H1 (cell line): ENCODE measurements around the gene RAI14. TPM values are rescaled to one million over a fixed set of nuclear protein-coding genes. Genes with fewer than 3 reads are reported as not detected.

Experiments
- ATF3 ChIP-seq: IDR thresholded peaks from 2 replicates; pipeline ENCODE4 v1.6.1; 2011; ENCODE audit warnings: low read depth, mild to moderate bottlenecking, low read length; ENCODE audit not compliant: insufficient read depth
- polyA plus RNA-seq, 7 experiments: library from polyadenylated mRNA; depleted of rRNA in 3 of 7; stranded (reverse) in 5 of 7; unstranded in 2 of 7; fragments of >200 nt in 5 of 7; fragments of 200-250 nt in 2 of 7; gene quantifications; 1 replicate in 5 of 7; 2 replicates in 1 of 7; 4 replicates in 1 of 7; pipeline versions ENCODE4 v1.2.1 to v1.2.3, GENCODE V29; 2011 to 2013; ENCODE audit warnings: missing spikeins in 2 of 7, mixed read lengths in 2 of 7
- total RNA-seq: library from RNA; stranded (reverse); fragmentation: NEBNext Ultra II Directional; extraction: Animal tissue kit (Norgen Biotek cat#: 25700); gene quantifications from 2 replicates; pipeline ENCODE4 v1.2.1, GENCODE V29; 2021

Gene RAI14
- total and polyA plus RNA-seq, 2 of the 8 experiments (the other 6 are each of a cell fraction or from before 2014, with no cell fraction given), result 48.4 to 210 TPM

- TF ChIP-seq ATF3, result no peak
- TF ChIP-seq, all 59 proteins: peak for 4
These were observed 28.3 kb downstream of the RAI14 start (continued) for GRCh38 chr5:34684281-34684979.
